MCF 10A (cell line): ENCODE measurements around the gene LRRC75B. TPM values are rescaled to one million over a fixed set of nuclear protein-coding genes. Genes with fewer than 3 reads are reported as not detected.

Experiments used
- BruUV-seq: library from RNA; stranded (reverse); fragments of 400-500 nt; replicated peaks from 2 replicates; lab custom pipeline; 2021; lab: Mats Ljungman, UMichigan
- CTCF ChIA-PET: fragments of 300-600 bp; sonication (Branson Sonifier 250); formaldehyde crosslinking; extraction: SDS; loops from one replicate; lab custom pipeline; 2021; ENCODE audit warnings: antibody characterized with exemption, inconsistent platforms; lab: Yijun Ruan, JAX
- POLR2A ChIA-PET: fragments of 300-600, 350-650 bp; sonication (Branson Sonifier 250); formaldehyde crosslinking; extraction: SDS; loops from one replicate; lab custom pipeline; 2020; ENCODE audit warnings: antibody characterized with exemption, inconsistent platforms; lab: Yijun Ruan, JAX
- DNase-seq: peaks from one replicate; pipeline ENCODE4 v3.0.0-alpha.2; 2018; ENCODE audit not compliant: unreplicated experiment
- H3K27ac Mint-ChIP-seq: one replicate; pipeline ENCODE4 v1.8.0; 2022; ENCODE audit warnings: mild to moderate bottlenecking, low read depth, mixed read lengths; ENCODE audit not compliant: unreplicated experiment
- H3K27me3 Mint-ChIP-seq: one replicate; pipeline ENCODE4 v1.8.0; 2022; ENCODE audit warnings: mixed read lengths; ENCODE audit not compliant: insufficient read depth, unreplicated experiment
- H3K36me3 Mint-ChIP-seq: one replicate; pipeline ENCODE4 v1.8.0; 2022; ENCODE audit warnings: mild to moderate bottlenecking, moderate library complexity, mixed read lengths; ENCODE audit not compliant: insufficient read depth, unreplicated experiment
- H3K4me1 Mint-ChIP-seq: one replicate; pipeline ENCODE4 v1.8.0; 2022; ENCODE audit warnings: mixed read lengths; ENCODE audit not compliant: insufficient read depth, unreplicated experiment
- H3K4me3 Mint-ChIP-seq: one replicate; pipeline ENCODE4 v1.8.0; 2022; ENCODE audit warnings: mild to moderate bottlenecking, moderate library complexity, mixed read lengths; ENCODE audit not compliant: unreplicated experiment
- H3K9me3 Mint-ChIP-seq: one replicate; pipeline ENCODE4 v1.8.0; 2022; ENCODE audit warnings: mixed read lengths; ENCODE audit not compliant: unreplicated experiment
- CTCF ChIP-seq: fragments of 200-600 bp; IDR thresholded peaks from one replicate; pipeline ENCODE4 v1.8.0; 2022; ENCODE audit warnings: antibody characterized with exemption, mild to moderate bottlenecking; ENCODE audit not compliant: unreplicated experiment
- intact Hi-C: fragments of 100-400 bp; cut with micrococcal nuclease; formaldehyde crosslinking; loops from 2 replicates; pipeline ENCODE4 v1.14.1; 2022
- total RNA-seq: library from RNA; stranded (reverse); gene quantifications from 2 replicates; pipeline ENCODE4 v1.2.3, GENCODE V29; 2022

Gene LRRC75B
- total RNA-seq, 1 experiment from 2014 or later, result 2.6 TPM

- Mint-ChIP-seq H3K4me1 (peaks cover 11% of the 10 kb centered on the region), H3K36me3 (peaks cover 86% of the 10 kb centered on the region), H3K4me3 (no peak overlapping the region), H3K27ac (no peak overlapping the region), H3K9me3 (no peaks in the 10 kb centered on the region), H3K27me3 (no peaks in the 10 kb centered on the region)
- BruUV-seq, result no TSS peak
- TF ChIP-seq CTCF, result no peak
- intact Hi-C loops, result no loop called here
- CTCF ChIA-PET, result no interaction called here
- POLR2A ChIA-PET, result interaction anchor here (1.1 to 2.9 kb wide), 2 partner anchors 10 to 12 kb away, joined by 5 to 11 read pairs; partner anchors contain the start of gene GUCD1
- no peak for DNase-seq
These were observed 27.8 kb downstream of the LRRC75B start for GRCh38 chr22:24565077-24565476.

GRCh38 chr22:24564376-24565058 lies 28.4 kb downstream of the LRRC75B start:
- Mint-ChIP-seq H3K4me3 (no peak overlapping the region), H3K9me3 (no peaks in the 10 kb centered on the region), H3K36me3 (peaks cover 86% of the 10 kb centered on the region), H3K27me3 (no peaks in the 10 kb centered on the region), H3K27ac (no peak overlapping the region), H3K4me1 (peaks cover 11% of the 10 kb centered on the region)
- BruUV-seq, result no TSS peak
- TF ChIP-seq CTCF, result no peak
- CTCF ChIA-PET, result no interaction called here
- POLR2A ChIA-PET, result interaction anchor here (1.1 to 2.9 kb wide), 3 partner anchors 10 to 19 kb away, joined by 5 to 11 read pairs (median 5); partner anchors contain the start of gene GUCD1
- DNase-seq, result peak; percentile 22
- intact Hi-C loops, result no loop called here

GRCh38 chr22:24563246-24563645 lies 29.6 kb downstream of the LRRC75B start:
- POLR2A ChIA-PET, result interaction anchor here (1.4 to 2.9 kb wide), 2 partner anchors 8 to 20 kb away, joined by 5 to 11 read pairs; partner anchors contain the start of gene GUCD1
- no peak for TF ChIP-seq CTCF
- Mint-ChIP-seq H3K4me1 (peaks cover 18% of the 10 kb centered on the region), H3K27me3 (no peaks in the 10 kb centered on the region), H3K9me3 (no peaks in the 10 kb centered on the region), H3K4me3 (no peak overlapping the region), H3K27ac (no peak overlapping the region), H3K36me3 (peaks cover 82% of the 10 kb centered on the region)
- intact Hi-C loops, result no loop called here
- CTCF ChIA-PET, result interaction anchor here (0.7 kb wide), 1 partner anchor 799 kb away, joined by 4 read pairs; no protein-coding TSS in a partner anchor
- DNase-seq, result no peak
- no TSS peak for BruUV-seq

GRCh38 chr22:24559471-24559870 lies 33.4 kb downstream of the LRRC75B start:
- Mint-ChIP-seq H3K4me1 (peaks cover 30% of the 10 kb centered on the region), H3K4me3 (no peak overlapping the region), H3K27me3 (no peaks in the 10 kb centered on the region), H3K36me3 (peaks cover 61% of the 10 kb centered on the region), H3K27ac (no peak overlapping the region), H3K9me3 (no peaks in the 10 kb centered on the region)
- no TSS peak for BruUV-seq
- no peak for TF ChIP-seq CTCF
- DNase-seq, result no peak
- intact Hi-C loops, result no loop called here
- ChIA-PET POLR2A (no interaction called here), CTCF (interaction anchor here (0.6 kb wide), 1 partner anchor 31 kb away, joined by 3 read pairs; no protein-coding TSS in a partner anchor)
